Activated CD8-positive, alpha-beta T cell treated with anti-CD3 and anti-CD28 coated beads for 36 hours (primary cell): ENCODE results near the gene CALHM1. TPM values are rescaled to one million over a fixed set of nuclear protein-coding genes. Genes with fewer than 3 reads are reported as not detected.

ENCODE experiments used
- ATAC-seq: fragments of 200-7000 bp; cut with Tn5 transposase; one replicate; pipeline ENCODE4 v1.10.0; 2021; ENCODE audit warnings: mild to moderate bottlenecking, moderate library complexity
- CTCF ChIA-PET: fragments of 350-600 bp; sonication (Branson Sonifier 250); formaldehyde crosslinking; loops from one replicate; lab custom pipeline; 2021; ENCODE audit warnings: antibody characterized with exemption; lab: Charles Lee
- POLR2A ChIA-PET: fragments of 350-600 bp; sonication (Branson Sonifier 250); formaldehyde crosslinking; loops from one replicate; lab custom pipeline; 2021; ENCODE audit warnings: antibody characterized with exemption; lab: Charles Lee
- DNase-seq: peaks from one replicate; pipeline ENCODE4 v3.0.0-alpha.2; 2020
- H3K27ac Mint-ChIP-seq: one replicate; pipeline ENCODE4 v1.8.0; 2021; ENCODE audit warnings: mild to moderate bottlenecking, mixed read lengths
- H3K27me3 Mint-ChIP-seq: one replicate; pipeline ENCODE4 v1.8.0; 2021; ENCODE audit warnings: mixed read lengths
- H3K36me3 Mint-ChIP-seq: one replicate; pipeline ENCODE4 v1.8.0; 2021; ENCODE audit warnings: low read depth, mixed read lengths
- H3K4me1 Mint-ChIP-seq: one replicate; pipeline ENCODE4 v1.8.0; 2021; ENCODE audit warnings: low read depth, mixed read lengths
- H3K4me3 Mint-ChIP-seq: one replicate; pipeline ENCODE4 v1.8.0; 2021; ENCODE audit warnings: mild to moderate bottlenecking, moderate library complexity, mixed read lengths
- H3K9me3 Mint-ChIP-seq: one replicate; pipeline ENCODE4 v1.8.0; 2021; ENCODE audit warnings: mixed read lengths
- CTCF ChIP-seq: fragments of 200-600 bp; IDR thresholded peaks from one replicate; pipeline ENCODE4 v1.8.0; 2022; ENCODE audit warnings: antibody characterized with exemption, mild to moderate bottlenecking
- intact Hi-C: fragments of 100-400 bp; cut with micrococcal nuclease; formaldehyde crosslinking; loops from one replicate; pipeline ENCODE4 v1.10.0; 2022
- total RNA-seq, 2 experiments: library from RNA; stranded (reverse); gene quantifications; one replicate each; pipeline ENCODE4 v1.2.3, GENCODE V29; 2021

Gene CALHM1
- total RNA-seq, 2 experiments from 2014 or later = not detected

DNA sequence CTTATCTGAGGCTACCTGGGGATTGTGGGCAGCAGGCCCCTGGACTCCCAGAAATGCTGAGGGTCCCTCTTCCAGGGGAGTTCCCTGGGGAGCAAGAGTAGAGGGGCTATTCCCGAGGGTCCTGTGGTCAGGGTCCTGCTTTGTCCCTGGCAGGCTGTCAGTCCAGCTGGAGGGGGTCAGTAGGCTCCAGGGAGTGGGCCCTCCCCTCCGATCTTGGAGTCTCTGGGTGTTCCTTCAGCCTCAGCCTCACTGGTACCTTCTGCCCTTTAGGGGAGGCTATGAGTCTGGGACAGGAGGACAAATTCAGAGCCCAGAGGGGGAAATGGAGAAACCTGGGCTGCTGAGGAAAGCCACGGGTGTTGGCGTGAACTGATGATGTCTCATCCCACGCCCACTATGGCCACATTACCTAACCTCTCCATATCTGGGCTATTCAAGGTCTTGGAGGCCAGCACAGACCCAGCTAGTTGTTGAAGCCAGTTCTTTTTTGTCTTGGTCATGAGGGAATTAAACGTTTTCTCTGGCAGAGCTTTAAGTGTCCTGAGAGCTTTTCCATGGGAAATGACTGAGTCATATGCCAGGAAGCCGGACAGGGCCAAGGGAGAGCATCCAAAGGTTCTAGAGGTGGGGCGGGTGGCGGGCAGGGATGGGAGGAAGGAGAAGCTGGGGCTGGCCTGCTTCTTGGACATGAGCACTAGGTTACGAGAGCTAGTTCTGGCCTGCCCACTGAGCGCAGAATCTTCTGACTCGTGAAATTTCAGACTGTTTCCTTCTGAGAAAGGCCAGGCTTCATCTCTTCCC lies 12.7 kb downstream of the CALHM1 start:
- ATAC-seq (no peak), DNase-seq (no peak)
- TF ChIP-seq CTCF = no peak
- no peaks in the 10 kb centered on the region for H3K27me3 Mint-ChIP-seq
- ChIA-PET POLR2A (interaction anchor here (0.9 to 1.7 kb wide), 3 partner anchors 9 to 25 kb away, joined by 3 to 5 read pairs (median 3); no protein-coding TSS in a partner anchor), CTCF (no interaction called here)
- intact Hi-C loops = no loop called here
- H3K9me3 Mint-ChIP-seq = no peaks in the 10 kb centered on the region
- H3K36me3 Mint-ChIP-seq = peaks cover 62% of the 10 kb centered on the region
- H3K27ac Mint-ChIP-seq = peak overlapping the region; percentile 16
- H3K4me1 Mint-ChIP-seq = peaks cover 23% of the 10 kb centered on the region
- H3K4me3 Mint-ChIP-seq = no peak overlapping the region

- no peak for TF ChIP-seq CTCF
- ATAC-seq = no peak
- H3K36me3 Mint-ChIP-seq = peaks cover 67% of the 10 kb centered on the region
These were observed 13.3 kb downstream of the CALHM1 start for GRCh38 chr10:103445366-103445765.

GRCh38 chr10:103444478-103444877 lies 14.2 kb downstream of the CALHM1 start:
- Mint-ChIP-seq H3K4me3 (no peak overlapping the region), H3K36me3 (peaks cover 68% of the 10 kb centered on the region), H3K9me3 (no peaks in the 10 kb centered on the region), H3K27ac (no peak overlapping the region), H3K4me1 (peaks cover 8% of the 10 kb centered on the region), H3K27me3 (no peaks in the 10 kb centered on the region)
- intact Hi-C loops = no loop called here
- CTCF ChIA-PET = no interaction called here
- no peak for DNase-seq
- no peak for TF ChIP-seq CTCF
- no peak for ATAC-seq
- POLR2A ChIA-PET = interaction anchor here (0.7 to 1.1 kb wide), 2 partner anchors 11 to 42 kb away, joined by 3 read pairs; no protein-coding TSS in a partner anchor

More at GRCh38 chr10:103445366-103445765, 13.3 kb downstream of the CALHM1 start:
- Mint-ChIP-seq H3K27me3 (no peaks in the 10 kb centered on the region), H3K4me3 (no peak overlapping the region), H3K27ac (peak overlapping the region; percentile 46), H3K9me3 (no peaks in the 10 kb centered on the region), H3K4me1 (peaks cover 17% of the 10 kb centered on the region)
- intact Hi-C loops = no loop called here
- DNase-seq = no peak
- ChIA-PET CTCF (no interaction called here), POLR2A (interaction anchor here (0.9 to 1.7 kb wide), 2 partner anchors 9 to 26 kb away, joined by 3 to 5 read pairs; no protein-coding TSS in a partner anchor)

DNA sequence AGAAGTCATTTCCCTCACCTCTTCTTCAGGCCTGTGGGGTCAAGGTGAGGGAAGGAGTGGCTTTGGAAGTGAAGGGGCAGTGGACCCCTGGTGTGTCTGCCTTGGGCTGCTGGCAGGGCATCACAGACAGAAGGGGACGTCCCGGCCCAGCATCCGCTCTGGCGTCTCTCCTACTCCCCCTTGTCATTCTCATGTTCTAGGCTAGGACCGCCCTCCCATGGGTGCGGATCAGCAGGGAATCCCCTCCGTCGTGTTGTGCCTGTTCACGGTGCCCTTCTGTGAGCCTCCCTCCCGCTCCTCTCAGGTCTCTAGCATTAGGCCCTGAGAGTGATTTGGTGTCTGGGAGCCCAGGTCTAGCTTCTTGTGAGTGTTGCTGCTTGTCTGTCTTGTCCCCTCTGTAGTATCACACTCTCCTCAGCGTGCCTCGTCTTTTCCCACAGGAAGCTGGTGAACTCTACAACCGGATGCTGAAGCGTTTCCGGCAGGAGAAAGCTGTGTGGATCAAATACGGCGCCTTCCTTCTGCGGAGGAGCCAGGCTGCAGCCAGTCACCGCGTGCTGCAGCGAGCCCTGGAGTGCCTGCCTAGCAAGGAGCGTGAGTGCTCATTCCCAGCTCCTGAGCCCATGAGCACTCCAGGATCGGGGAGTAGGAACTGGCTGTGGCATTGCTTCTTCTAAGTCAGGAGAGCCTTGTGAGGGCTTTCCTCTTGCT lies 15.1 kb downstream of the CALHM1 start:
- ChIA-PET CTCF (interaction anchor here (1.2 to 1.6 kb wide), 4 partner anchors 12 to 50 kb away, joined by 3 to 6 read pairs (median 4); partner anchors contain the start of gene NEURL1), POLR2A (interaction anchor here (0.7 to 1.1 kb wide), 3 partner anchors 12 to 47 kb away, joined by 3 read pairs; partner anchors contain the start of genes ATP5MK and PDCD11)
- Mint-ChIP-seq H3K9me3 (no peaks in the 10 kb centered on the region), H3K27me3 (no peaks in the 10 kb centered on the region), H3K4me3 (no peak overlapping the region), H3K4me1 (peaks cover under 1% of the 10 kb centered on the region), H3K27ac (no peak overlapping the region), H3K36me3 (peaks cover 64% of the 10 kb centered on the region)
- intact Hi-C loops = no loop called here
- ATAC-seq (no peak), DNase-seq (no peak)
- no peak for TF ChIP-seq CTCF
